Forelimb muscle (tissue), 1 donor: ENCODE data around the gene DNMT3A. TPM values are rescaled to one million over a fixed set of nuclear protein-coding genes. Genes with fewer than 3 reads are reported as not detected.

Source experiments
- DNase-seq: peaks from one replicate; pipeline ENCODE4 v3.0.0-alpha.2; 2013; ENCODE audit warnings: low read depth
- polyA plus RNA-seq: library from polyadenylated mRNA; unstranded; fragments of 120-200 nt; gene quantifications from one replicate; pipeline ENCODE4 v1.2.1, GENCODE V29; 2013; ENCODE audit not compliant: insufficient read length

Gene DNMT3A
- polyA plus RNA-seq, 1 donor = 52.6 TPM

DNA sequence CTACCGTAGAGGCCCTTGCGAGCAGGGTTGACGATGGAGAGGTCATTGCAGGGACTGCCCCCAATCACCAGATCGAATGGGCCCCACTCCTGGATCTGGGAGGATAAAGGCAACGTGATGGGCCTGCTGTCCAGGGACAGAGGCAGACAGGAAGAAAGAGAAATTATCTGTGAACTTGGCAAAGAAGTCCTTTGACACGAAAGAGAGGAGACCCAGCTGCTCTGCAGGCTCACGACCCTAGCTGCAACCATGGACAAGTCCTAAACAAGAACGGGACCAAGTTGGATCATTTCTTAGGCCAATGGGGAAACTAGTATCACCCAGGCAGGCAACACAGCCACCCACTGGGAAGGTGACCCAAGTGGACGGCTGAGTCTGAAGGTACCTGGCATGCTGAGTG lies 101.1 kb downstream of the DNMT3A start:
- no peak for DNase-seq

GRCh38 chr2:25238920-25239319 lies 102.8 kb downstream of the DNMT3A start:
- DNase-seq = no peak

GRCh38 chr2:25237764-25238163 lies 104.0 kb downstream of the DNMT3A start:
- DNase-seq = no peak

DNA sequence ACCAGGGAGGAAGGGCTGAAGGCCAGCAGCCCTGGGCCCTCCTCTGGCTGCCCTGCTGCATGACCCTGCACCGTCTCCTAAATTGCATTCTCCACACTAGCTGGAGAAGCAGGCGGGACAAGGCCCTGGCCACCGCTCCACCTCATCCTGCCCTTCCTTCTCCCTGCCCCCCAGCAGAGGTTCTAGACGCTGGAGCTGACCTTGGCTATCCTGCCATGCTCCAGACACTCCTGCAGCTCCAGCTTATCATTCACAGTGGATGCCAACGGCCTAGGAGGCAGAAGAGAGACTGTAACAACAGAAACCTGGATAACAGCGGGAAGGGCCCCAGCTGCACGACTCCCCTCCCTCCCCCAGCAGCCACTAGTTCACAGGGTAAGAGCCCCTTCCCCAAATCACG lies 105.0 kb downstream of the DNMT3A start:
- DNase-seq = no peak

- no peak for DNase-seq
These were observed 107.0 kb downstream of the DNMT3A start for GRCh38 chr2:25234738-25235137.

DNA sequence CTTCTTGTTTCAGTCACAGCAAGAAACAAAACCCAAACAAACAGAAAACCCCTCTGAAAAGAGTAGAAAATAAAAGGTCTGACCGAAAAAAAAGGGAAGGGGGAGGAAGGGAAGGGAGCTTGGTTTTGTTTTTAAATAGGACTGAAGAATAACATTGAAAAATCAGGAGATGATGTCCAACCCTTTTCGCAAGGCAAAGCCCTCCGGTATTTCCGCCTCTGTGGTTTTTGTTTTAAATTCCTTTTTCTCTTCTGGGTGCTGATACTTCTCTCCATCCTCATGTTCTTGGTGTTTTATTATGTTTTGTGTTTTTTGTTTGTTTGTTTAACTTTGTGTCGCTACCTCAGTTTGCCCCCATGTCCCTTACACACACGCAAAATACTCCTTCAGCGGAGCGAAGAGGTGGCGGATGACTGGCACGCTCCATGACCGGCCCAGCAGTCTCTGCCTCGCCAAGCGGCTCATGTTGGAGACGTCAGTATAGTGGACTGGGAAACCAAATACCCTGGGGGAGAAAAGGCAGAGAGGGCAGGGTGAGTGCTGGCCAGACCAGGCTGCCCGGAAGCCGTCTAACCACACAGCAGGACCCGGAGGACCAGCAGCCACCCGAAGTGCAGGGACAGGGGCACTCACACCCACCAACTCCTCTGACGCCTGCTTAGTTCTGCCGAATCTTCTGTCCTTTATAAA lies 107.7 kb downstream of the DNMT3A start:
- DNase-seq = no peak

GRCh38 chr2:25232248-25232825 lies 109.4 kb downstream of the DNMT3A start:
- DNase-seq = no peak

DNA sequence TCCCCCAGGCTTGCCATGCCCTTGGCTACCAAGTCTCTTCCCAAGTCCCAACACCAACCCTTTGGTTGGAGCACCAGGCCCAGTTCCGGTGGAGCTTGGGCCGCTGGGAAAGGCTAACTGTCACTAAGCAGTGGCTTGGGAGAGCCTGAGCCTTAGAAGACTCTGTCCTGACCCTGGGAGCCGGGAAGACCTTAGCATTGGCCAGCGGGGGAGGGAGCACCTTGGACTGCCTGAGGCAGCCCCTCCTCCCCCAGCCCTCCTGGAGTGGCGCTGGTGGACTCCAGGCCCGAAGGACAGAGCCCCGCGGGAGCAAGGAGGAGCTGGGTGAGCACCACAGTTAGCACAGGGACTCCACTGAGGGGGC lies 110.8 kb downstream of the DNMT3A start:
- no peak for DNase-seq

DNA sequence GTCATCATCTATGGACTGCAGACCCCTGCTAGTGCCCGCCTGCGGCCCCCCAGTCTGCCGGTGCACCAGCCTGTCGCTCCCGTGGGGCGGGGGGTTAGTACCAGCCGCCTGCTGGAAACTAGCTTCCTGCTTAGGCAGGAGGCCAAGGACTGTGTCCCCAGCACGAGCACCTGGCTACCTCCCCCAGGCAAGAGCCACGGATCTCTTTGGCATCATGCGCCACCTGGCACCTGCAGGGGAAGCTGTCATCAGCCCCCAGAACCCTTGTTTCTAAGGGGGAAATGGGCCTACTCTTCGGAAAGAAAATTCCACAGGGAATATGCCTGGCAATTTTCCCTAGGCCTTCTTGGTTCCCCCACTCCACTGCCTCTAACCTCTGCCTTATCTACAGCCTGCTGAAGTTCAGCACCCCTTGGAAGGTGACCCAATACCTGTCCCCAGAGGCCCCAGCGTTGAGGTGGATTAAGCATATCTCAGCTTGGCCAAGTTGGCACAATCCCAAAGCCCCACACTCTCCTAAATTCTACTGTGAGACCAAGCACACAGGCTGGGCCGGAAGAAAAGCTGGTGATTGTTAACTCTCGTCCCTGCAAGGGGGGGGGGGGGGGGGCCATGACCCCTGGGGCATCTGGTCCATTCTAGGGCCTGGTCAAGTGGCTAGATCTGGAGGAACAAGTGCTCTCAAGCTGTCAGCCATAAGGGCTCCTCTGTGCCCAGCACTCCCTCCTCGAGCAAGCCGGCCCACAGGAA lies 111.4 kb downstream of the DNMT3A start:
- no peak for DNase-seq

DNA sequence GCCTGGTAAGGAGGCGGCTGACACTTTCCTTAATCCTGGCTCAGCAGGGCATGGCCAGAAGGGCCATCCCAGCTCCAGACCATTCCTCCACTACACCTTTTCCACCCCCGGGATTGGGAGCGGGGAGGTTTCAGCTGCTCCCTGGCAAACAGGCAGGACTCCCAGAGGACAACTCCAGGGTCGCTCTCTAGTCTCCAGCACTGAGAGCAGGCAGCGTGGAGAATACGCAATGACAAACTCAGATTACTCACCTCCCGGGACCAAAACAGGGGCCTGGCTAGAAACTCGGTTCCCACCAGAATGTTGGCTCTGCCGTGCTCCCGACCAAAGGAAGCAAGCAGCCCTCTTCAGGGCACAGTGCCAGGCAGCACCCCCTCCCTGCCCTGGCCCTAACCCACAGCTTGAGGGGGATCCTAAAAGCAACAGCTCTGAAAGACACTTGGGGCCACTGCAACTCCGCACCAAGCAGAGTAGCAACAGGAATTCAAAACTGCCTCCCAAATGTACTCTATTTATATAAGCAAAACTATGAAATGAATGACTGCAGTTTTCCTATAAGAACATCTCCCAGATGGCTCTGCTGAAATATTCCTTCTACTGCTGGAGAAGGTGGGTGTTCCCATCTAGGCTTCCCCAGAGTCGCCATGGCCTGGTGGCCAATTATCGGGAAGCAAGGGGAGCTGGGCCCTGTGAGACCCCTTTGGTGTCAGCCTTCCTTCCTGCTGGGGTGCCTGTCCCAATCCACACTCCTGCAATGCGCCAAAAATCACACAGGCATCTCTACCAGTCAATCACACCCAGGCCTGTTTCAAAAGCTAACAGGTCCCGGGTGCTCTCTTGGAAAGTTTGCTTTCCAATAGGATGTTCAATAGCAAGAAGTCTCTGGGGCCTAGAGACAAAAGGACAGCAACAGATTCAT lies 112.2 kb downstream of the DNMT3A start:
- DNase-seq = no peak

DNA sequence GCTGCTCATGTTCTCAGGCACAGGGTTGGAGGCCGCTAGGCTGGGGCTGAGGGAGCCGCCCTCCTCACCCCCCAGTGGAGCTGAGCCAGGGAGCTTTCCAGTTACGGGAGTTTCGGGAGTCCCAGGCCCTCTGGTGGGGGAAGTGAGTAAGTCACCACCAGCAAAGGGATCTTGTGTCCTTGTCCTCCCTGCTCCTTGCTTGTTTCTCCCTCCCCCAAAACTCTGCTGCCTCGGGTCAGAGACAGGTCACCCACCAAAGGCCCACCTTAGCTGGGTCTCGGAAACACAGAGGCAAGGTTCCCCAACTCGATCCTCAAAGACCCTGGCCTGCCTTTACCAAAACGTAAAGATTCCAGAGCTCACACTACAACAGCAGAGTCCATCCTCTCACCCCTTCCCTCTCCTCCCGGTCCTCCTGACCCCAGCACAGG lies 112.9 kb downstream of the DNMT3A start:
- DNase-seq = no peak

- DNase-seq = no peak
These were observed 114.1 kb downstream of the DNMT3A start for GRCh38 chr2:25227576-25227975.

GRCh38 chr2:25226827-25227226 lies 114.9 kb downstream of the DNMT3A start:
- no peak for DNase-seq

GRCh38 chr2:25222477-25223121 lies 119.1 kb downstream of the DNMT3A start:
- no peak for DNase-seq

DNA sequence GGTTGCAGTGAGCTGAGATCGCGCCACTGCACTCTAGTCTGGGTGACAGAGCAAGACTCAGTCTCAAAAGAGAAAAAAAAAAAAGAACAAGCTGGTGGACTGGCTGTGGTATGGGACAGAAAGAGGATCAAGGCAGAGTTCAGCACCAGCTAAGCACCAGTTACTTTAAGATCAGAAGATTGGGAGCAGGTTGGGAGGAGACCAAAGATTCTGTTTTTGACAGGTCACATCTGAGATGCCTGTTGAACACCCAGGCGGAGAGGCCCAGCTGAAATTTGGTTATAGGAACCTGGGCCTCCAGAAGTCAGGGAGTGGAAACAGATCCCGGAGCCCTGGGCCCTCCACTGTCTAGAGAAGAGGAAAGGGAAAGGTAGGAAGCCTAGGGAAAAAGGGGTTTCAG lies 120.1 kb downstream of the DNMT3A start:
- no peak for DNase-seq

- no peak for DNase-seq
These were observed 121.4 kb downstream of the DNMT3A start for GRCh38 chr2:25220313-25220712.

DNA sequence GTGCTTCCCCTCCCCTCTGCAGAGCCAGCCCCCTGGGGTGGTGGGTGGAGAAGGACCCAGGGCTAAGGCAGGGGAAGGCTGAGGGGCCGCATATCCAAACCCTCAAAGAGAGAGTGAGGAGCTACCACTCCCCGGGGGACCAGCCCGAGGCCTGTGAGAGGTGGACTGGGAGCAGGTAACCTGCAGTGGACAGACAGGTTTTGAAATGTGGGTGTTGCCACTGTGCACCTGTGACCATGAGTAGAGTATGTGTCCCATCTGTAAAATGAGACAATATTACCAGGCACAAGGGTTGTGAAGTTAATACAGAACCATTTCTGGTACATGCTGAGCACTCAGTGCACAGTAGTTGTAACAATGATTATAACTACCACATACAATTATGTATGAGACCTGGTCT lies 122.1 kb downstream of the DNMT3A start:
- no peak for DNase-seq

- DNase-seq = no peak
These were observed 123.6 kb downstream of the DNMT3A start for GRCh38 chr2:25218100-25218499.

GRCh38 chr2:25215948-25216679 lies 125.6 kb downstream of the DNMT3A start:
- DNase-seq = peak; percentile 73

GRCh38 chr2:25215232-25215631 lies 126.5 kb downstream of the DNMT3A start:
- DNase-seq = no peak

- no peak for DNase-seq
These were observed 128.5 kb downstream of the DNMT3A start for GRCh38 chr2:25213229-25213628.
